ENCODE measurements around the gene SPI1.

The SPI1 gene

DNA sequence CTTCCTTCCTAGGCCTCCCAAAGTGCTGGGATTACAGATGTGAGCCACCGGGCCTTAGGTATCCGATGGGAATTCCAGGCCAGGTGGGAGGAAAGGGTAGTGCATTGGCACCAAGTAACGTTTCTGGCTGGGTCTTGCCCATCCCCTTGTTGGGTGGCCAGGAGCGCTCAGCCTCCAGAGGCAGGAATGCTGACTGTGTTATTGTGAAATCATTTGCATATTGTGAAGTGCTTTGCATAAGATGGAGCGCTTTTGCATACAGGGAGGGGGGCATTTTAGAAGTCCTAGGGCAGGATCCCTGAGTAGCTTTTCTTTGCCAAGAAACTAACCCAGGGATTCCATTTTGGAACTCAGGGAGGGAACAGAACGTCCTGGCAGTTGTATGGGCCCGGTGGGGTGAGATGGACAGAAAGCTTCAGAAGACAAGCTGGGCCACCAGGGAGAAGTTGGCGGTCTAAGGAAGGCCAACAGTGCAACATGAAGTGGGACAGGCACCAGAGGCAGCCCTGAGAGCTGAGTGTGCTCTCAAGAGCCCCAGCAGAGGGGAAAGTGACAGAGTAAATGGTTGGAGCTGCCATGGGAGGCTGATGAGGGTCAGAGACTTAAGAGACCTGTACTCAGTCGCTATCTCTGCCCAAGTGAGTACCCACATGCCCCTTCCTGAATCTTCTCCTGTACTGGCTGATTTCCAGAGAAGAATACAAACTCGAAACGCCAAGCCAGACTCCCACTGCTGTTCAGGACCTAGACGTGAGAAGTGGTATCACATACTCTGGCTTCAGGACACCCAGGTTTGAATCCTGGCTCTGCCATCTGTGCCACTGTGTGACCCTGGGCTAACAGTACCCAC, 28.8 kb upstream of the SPI1 start:
- peak; percentile 36 to 57 for DNase-seq

DNA sequence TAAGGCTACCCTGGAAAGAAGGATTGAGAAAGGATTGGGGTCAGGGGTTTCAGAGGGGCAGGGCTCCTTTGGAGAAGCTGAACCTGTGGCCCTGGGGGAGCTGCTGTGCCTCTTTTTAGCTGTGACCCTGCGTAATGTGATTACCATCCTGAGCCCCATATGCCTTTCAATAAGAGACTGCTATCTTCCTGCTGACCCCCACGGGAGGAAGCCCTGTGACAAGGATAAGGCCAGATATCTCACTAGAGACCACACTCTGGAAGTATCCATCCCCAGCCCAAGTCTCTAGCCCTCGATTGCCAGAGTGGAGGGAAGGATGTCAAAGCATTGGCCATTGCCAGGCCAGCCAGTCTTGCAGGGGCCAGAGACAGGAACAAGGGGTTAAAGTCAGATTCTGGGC, 25.2 kb upstream of the SPI1 start:
- no peak for DNase-seq

DNA sequence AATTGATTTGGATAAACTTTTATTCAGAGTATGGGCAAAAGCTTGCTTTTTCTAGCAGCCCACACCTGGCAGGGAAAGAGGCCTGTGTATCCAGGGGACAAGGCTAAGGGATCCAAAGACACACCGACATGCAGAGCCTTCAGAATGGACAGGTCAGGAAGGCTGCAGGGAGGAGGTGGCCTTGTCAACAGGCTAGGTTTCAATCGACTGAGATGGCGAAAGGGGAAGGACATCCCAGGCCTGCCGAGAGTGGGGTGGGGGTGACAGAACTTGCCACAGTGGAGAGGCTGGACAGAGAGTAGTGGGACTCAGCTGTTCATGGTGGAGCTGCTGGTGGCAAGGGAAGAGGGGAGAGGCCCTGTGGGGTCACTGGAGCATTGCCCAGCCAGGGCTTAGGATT, 24.8 kb upstream of the SPI1 start:
- DNase-seq = no peak

DNA sequence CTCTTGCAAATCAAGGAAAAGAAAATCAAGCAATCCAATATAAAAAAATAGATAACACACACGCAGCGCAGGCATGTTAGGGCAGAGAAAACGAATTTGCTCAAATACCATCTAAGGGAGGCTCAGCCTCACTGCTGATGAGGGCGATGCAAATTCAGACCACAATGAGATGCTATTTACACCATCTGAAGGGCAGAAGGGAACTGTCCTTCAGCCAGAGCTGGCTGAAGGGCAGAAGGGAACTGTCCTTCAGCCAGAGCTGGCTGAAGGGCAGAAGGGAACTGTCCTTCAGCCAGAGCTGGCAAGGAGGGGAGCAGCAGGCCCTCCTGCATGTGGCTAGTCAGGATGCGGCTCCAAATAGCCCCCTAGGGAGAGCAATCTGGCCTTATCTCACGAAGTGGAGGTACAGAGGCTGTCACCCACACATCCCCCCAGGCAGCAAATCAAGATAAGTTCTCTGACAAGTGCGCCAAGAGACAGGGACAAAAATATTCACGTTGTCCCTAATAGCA, 22.5 kb upstream of the SPI1 start:
- DNase-seq = no peak

DNA sequence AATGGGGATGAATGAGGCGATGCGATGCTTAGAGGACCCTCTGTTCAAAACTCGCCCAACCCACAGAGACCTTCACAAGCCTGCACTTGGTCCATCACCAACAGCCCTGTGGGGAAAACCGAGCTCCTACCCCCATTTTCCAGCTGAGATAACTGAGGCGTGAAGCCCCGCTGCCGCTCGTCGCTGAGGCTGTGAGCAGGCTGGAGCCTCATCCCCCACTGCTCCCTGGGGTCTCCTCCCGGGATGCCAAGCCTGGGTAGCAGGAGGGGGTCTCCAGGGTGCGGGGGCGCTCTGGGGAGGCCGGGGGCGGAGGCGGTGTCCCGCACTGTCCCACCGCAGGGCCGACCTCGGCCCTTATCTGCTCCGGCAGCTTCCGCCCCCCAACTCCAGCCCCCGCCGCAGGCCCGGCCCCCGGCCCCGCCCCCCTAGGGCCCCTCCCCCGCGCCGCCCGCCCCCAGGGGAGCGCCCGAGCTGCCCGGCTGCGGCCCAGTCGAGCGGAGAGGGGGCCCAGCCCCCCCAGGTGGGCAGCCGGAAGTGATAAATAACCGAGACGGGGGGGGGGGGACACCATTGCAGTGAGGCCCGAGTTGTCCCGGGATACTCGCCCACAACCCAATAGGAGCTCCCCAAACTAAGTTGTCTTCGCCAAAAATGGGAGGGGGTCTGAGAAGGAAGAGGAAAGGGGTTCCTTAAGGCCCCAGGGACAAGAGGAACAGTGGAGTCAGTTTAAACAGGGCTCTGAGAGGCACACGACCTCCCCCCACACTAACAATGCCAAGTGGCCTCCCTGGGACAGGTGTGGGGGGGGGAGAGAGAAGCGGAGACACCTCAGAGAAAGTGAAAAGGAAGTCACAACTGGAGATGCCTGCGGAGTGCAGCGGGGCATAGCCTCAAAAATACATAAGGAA, 21.8 kb upstream of the SPI1 start:
- DNase-seq = no peak

DNA sequence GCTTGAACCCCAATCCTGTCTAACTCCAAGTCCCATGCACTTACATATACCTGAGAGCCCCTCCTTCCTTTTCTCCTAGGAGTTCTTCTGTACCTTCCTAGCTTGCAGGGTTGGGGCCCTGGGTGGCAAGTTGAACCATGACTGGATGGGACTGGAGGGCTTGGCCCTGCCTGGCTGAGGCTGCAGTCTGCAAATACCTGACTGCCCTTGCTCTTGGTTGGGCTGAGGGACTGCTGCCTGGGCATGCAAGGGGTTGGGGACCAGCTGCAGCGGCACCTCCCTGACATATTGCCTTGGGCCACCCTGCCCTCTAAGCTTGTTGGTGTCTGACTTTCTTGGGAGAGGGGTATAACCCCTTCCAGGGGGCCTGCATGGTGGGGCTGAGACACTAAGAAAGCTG, 20.2 kb upstream of the SPI1 start:
- DNase-seq = no peak

DNA sequence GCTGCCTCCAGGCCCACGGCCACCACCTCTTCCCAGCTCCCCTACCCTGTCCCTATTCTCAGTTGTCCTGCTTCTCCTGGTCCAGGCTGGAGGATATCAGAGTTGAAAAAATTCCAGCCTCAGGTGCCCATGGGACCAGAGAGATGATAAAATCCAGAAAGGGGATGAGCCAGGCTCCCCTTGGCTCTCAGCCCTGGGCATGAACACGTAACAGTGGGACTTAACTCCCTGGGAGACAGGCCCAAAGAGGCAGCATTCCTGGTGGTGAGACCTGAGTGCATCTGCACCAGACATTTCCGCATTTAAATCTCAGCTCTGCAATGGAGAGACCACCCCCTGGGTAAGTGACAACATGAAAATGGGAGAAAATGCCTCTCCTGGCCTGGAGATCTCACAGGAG, 19.7 kb upstream of the SPI1 start:
- DNase-seq = no peak

DNA sequence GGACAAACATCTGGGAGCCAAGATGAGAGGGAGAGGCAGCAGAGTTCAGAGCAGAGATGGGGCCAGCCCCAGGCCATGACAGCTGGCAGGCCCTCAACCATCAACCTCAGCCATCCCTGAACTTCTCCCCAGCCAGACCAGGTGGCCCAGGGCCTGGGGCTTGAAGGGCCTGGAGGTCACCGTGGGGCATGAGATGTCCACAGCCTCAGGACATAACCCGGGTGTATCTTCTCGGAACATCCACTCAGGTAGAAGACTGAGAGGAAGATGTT, 17.6 kb upstream of the SPI1 start:
- no peak for DNase-seq

DNA sequence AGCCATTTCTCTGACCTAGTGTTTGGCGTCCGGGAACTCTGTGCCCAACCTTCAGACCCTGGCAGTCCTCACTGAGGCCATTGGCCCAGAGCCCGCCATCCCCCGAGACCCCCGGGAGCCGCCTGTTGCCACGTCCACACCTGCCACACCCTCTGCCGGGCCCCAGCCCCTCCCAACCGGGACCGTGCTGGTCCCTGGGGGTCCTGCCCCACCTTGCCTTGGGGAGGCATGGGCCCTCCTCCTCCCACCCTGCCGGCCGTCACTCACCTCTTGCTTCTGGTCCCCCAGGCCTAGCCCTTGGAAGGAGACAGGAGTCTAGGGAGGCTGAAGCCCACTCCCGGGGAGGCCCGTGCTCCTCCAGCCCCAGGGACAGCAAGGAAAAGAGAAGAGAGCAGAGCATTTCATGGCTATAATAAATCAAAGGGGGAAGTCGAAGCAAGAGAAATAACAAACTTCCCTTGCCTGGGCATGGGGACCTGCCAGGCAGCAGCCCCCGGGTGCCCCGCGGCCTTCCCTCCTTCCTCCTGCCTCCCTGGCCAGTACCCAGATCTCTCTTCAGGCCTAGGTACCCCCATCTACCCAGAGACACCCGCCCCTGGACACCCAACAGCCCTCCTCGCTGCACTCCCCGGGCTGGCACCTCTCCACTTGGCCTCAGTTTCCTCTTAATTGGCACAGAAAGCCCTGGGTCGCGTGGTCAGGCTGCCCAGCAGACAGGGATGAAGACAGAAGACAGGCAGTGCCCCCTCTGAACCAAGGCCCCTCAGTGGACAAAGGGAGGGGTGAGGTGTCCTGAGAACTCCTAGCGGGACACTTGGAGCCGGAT, 17.1 kb upstream of the SPI1 start:
- DNase-seq = peak; percentile 41 to 50

DNA sequence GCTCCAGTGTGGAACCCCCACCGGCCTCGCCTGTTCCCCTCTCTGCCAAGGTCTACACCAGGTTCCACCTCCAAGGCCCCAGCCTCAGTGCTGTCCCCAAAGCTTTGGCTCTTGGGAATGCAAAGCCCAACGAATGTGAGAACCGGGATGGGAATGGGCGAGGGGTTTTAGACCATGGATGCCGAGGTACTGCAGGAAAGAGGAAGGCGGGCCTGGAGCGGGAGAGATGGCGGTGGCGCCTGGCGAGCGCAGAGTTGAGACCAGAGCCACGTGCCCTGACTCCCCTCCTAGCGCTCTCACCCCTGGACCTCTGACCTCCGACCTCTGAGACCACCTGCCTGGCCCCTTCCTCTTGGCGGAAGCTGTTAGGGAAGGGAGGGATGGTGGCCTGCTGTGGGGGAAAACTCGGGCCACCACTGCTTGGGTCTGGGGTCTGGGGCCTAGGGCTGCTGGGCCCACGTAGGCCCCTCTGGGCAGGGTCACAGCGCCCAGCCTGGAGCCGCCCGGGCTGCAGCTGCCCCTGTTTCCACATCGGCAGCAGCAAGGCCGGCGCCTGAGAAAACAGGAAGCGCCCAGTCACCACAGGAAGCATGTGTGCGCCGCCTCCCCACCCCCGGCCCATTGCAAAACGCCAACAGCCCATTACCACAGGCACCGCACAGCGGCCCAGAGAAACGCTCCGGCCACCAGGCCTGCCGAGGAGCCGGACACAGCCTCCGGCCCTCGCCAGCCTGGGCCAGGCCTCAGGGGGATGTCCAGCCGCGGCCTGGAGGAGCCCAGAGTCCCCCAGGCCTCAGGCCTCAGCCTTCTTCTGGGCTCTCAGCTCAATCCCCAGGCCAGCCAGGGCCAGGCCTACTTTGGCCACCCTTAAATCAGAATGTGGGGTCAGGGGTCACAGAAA, 16.2 kb upstream of the SPI1 start:
- DNase-seq = peak; percentile 95

DNA sequence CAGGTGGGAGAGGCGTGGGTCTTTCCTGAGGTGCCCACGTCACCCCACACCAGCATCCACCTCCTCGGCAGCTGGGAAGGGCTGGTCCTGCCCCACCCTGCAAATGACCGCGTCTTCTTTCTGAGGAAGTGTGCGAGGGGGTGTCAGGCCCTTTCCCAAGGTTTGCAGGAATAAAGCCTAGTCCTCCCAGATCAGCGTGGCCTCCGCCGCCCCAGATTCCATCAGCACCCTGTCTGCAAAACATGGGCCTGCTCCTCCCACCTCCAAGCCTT, 15.6 kb upstream of the SPI1 start:
- peak; percentile 80 to 95 for DNase-seq

DNA sequence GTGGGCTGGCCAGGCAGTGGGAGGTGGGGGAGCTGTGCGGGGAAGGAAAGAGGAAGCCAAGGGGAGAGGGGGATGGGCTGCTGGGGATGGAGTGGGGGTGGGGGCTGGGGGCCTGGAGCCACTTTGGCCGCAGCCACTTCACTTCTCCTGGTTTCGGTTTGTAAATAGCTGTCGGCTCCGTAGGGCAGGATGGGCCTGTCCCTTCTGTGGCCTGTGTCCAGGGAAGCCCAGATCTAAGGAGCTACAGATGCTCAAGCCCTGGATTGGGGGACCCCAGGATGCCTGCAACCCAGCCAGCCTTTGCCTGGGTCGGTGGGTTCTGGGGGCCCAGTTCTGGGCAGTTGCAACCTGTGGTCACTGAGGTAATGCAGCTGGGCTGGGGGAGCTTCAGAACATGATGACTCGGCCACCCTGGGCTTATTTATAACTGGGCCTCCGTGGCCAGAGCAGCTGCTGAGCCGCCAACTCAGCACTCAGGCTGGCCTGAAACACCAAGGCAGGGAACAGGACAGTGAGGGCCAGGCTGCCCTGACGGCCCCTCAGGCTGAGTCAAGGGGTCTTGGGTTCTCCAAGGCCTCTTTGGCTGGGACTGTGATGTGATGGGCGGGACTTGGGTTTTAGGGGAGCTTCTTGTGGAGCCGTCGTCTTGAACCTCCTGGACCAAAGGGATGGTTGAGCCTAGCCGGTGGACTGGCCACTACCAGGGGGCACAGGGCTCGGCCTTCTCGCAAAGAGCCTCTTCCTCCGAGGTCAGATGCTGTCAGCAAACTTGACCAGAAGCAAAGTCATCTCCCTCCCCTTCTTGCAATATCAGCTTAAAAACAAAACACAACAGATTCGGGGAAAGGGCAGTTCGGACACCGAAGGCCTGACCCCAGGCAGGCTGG, 15.1 kb upstream of the SPI1 start:
- peak; percentile 52 to 78 for DNase-seq

DNA sequence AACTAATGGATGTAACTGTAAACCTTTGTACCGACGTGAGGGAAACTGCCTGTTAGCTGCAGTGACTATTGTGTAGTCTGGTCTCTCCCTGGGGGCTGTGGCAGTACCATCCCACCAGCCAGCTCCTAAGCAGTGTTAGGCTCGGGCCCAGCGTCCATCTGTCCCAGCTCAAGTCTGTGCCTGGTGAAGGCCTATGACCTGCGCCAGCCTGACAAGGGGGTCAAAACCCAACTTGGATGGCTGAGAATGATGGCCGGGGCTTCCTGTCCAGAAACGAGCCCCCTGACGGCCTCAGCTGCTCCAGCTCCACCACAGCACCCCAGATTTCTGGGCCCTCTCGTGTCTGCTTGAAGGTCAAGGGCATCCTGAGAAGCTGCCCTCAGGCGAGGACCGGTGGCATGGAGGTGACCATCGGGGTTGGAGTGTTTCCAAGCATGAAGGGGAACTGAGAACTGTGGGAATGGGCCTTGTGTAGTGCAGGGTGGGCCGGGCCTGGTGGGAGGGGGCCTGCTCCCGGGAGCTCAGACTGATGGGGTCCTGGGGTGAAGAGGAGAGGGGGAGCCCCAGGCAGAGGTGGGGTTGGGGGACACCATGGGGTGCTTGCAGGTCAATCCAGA, 14.3 kb upstream of the SPI1 start:
- peak in 1 of 2 donors; percentile 61 for DNase-seq

DNA sequence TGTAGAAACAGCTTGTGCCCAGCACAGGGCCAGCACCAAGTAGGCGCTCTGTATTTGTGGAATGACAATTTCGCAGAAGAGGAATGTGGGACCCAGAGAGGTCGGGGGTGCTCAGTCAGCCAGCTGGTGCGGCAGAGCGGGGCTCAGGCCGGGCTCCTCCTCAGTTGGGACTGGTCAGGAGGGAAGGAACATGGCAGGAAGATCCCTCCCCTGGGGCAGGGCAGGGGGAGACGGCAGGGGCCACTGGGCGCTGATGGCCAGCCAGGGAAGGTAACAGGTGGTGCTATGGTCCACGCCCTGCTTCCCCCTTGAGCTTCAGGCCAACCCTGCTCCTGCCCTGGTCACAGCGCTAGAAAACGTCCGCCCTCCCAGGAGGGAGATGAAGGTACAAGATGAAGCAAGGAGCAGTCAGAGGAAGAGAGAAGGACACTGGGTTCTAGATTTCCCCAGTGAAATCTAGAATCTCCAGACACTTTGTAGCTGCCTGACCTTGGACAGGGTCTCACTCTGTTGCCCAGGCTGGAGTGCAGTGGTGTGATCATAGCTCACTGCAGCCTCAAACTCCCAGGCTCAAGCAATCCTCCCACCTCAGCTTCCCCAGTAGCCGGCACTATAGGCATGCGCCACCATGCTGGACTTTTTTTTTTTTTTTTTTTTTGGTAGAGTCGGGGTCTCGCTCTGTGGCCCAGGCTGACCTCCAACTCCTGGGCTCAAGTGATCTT, 13.5 kb upstream of the SPI1 start:
- DNase-seq = no peak

DNA sequence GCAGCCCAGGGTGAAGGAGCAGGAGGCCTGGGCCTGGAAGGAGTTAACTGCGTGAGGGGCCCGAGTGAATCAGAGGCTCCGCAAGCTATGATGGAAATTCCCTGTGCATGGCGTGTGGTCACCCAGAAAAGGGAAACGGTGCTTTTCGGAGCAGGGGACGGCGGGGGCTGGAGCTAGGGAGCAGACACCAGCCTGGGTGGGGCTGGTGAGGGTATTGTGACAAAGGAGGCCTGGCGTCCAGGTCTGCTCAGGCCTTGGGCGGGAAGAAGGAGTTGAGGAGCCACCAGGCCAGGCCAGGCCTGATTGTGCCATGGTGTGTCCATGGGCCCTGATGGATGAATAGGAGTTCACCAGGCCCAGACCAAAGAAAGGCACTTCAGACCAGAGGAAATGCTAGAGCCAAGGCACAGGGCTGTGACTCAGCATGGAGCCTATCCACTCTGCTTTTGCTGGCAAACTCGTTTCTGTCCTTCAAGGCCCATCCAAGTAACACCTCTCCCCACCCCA, 12.8 kb upstream of the SPI1 start:
- peak; percentile 93 to 96 for DNase-seq

DNA sequence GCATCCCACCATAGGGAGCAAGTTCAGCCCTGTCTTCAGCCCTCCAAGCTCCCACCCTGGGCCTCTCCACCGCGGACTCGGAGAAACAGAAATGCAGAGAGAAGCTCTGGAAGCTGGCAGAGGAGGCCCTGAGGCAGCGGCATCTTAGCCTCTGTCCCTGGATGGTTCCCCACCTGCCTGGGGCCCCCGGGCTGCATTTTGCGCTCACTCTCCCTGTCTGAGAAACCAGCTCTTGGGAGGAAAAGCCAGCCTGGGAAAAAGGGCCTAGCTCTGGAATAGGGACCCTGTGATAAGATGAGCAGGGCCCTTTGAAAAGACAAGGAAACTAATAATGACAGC, 12.0 kb upstream of the SPI1 start:
- no peak for DNase-seq

DNA sequence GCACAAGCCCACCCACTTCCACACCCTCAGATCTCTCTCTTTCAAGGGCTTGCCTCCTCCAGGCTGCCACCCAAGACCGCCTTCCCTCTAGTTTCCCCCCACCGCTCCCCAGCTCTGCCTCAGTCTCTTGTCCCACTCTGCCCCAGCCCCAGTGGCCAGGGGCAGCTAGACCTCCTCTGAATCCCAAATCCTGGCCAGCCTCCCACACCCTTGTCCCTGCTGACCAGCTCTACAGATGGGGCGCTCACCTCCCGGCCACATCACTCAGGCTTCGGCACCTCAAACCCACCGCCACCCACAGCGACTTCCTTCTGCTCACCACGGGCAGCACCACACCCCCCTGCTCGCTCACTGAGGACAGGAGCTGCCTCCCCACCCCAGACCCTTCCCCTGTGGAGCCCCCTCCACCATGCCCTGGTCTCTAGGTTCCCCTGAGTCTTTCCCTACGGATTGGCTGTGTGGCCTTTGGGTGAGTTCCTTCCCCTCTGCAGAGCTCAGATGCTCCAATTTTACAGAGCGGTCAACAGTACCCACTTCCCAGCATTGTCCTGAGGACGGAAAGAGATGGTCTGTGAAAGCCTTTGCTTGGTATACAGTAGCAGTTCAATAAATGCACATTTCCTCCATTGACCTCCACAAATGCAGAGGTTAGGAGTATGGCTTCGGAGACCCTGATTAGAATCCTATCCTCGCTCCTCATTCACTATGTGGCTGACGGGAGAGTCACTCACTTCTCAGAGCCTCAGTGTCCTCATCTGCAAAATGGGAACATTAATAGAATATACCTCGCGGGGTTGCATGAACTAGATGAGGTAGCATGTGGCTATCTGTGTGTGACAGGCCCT, 11.5 kb upstream of the SPI1 start:
- peak in 1 of 2 donors; percentile 54 for DNase-seq

DNA sequence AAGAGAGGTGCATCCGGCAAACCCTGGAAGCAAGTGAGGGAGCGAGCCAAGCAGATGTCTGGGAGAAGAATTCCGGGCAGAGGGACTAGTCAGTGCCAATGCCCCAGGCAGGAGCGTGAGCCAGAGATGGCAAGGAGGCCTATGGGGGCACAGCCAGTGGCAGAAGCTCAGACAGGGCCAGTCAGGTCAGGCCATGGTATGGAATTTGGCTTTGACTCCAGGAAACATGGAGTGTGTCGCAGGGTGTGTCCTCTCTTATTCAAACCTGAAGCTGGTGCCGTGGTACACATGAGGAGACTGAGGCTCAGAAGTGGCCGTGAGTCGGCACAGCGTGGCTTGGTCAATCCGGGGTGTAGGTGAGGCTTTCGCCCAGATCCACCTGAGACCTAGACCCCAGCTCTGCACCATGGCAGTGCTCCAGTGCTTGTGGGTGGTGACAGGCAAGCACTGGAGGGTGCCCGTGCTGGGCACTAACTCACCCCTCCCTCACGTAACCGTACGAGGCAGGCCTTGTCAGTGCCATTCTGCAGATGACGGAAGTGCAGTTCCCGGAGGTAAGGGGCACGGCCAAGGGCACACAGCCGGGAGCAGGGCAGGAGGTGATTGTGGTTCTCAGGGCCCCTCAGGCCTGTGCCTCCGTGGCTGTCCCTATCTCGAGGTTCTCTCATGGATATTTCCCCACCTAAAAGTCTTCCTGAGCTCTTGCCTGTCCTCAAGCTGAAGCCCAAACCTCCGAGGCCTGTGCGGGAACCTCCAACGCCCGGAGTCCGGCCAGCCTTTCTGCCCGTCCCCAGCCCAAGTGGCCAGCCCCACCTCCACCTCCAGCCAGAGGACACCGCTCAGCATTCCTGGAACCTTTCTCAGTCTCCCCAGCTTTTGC, 10.6 kb upstream of the SPI1 start:
- DNase-seq = no peak

Data from inflammatory macrophage (primary cell).